SK-N-SH treated with all-trans-retinoic acid at 6 μM for 48 hours (cell line): ENCODE results near the gene NFATC4.

Source experiments
- OSR1 ChIP-seq: fragments of 250-450 bp; sonication (Bioruptor Pico); IDR thresholded peaks from 2 replicates; pipeline ENCODE4 v1.8.0; 2022; ENCODE audit warnings: moderate library complexity, mild to moderate bottlenecking, inconsistent platforms
- ZFP30 ChIP-seq: fragments of 450-650 bp; formaldehyde crosslinking; IDR thresholded peaks from 2 replicates; pipeline ENCODE4 v1.5.0; 2022; ENCODE audit warnings: mild to moderate bottlenecking, moderate library complexity
- ZNF8 ChIP-seq: fragments of 450-650 bp; formaldehyde crosslinking; IDR thresholded peaks from 2 replicates; pipeline ENCODE4 v1.5.0; 2020; ENCODE audit warnings: mild to moderate bottlenecking, moderate library complexity

- TF ChIP-seq OSR1 (CRISPR knock-in tag) (no peak), ZFP30 (CRISPR knock-in tag) (no peak), ZNF8 (CRISPR knock-in tag) (no peak)
Measured at GRCh38 chr14:24329073-24329663, 38.8 kb upstream of the NFATC4 start.
